ENCODE results near the gene FAM89A.
"Not testable (repeated sequence)": the region's sequence is repeated elsewhere in the genome, so short reads cannot be mapped to it uniquely, and the experiment has no call there.

Gene FAM89A

GRCh38 chr1:231048419-231048818, 8.4 kb upstream of the FAM89A start:
- H3K4me1 Mint-ChIP-seq: peaks cover 6 to 10% of the 10 kb centered on the region in 2 donors
- H3K27me3 Mint-ChIP-seq: peaks cover 11 to 31% of the 10 kb centered on the region in 2 donors
- DNase-seq; H3K9me3 Mint-ChIP-seq; H3K27ac Mint-ChIP-seq; H3K36me3 Mint-ChIP-seq; ATAC-seq (replicated peaks); H3K4me3 Mint-ChIP-seq: not testable (repeated sequence)

GRCh38 chr1:231047529-231047928, 7.5 kb upstream of the FAM89A start:
- peak overlapping the region; percentile 9 for H3K27ac Mint-ChIP-seq
- not testable (repeated sequence) for H3K4me1 Mint-ChIP-seq; H3K9me3 Mint-ChIP-seq; DNase-seq; ATAC-seq (replicated peaks); H3K36me3 Mint-ChIP-seq; H3K4me3 Mint-ChIP-seq
- H3K27me3 Mint-ChIP-seq: peaks cover 11 to 31% of the 10 kb centered on the region in 2 donors

GRCh38 chr1:231046730-231047395, 6.8 kb upstream of the FAM89A start:
- H3K4me3 Mint-ChIP-seq: no peak overlapping the region
- no peak for DNase-seq
- no peaks in the 10 kb centered on the region for H3K4me1 Mint-ChIP-seq
- H3K36me3 Mint-ChIP-seq: no peaks in the 10 kb centered on the region
- no peak for ATAC-seq (replicated peaks)
- H3K27me3 Mint-ChIP-seq: peaks cover 11 to 31% of the 10 kb centered on the region in 2 donors
- H3K27ac Mint-ChIP-seq: no peak overlapping the region
- peaks cover 5 to 7% of the 10 kb centered on the region in 2 donors for H3K9me3 Mint-ChIP-seq

- not testable (repeated sequence) for H3K4me1 Mint-ChIP-seq; H3K36me3 Mint-ChIP-seq; H3K9me3 Mint-ChIP-seq; DNase-seq; H3K4me3 Mint-ChIP-seq; ATAC-seq (replicated peaks); H3K27ac Mint-ChIP-seq
- peaks cover 11 to 35% of the 10 kb centered on the region in 2 donors for H3K27me3 Mint-ChIP-seq
Measured at GRCh38 chr1:231045921-231046729, 6.1 kb upstream of the FAM89A start.

- Mint-ChIP-seq H3K36me3 (no peaks in the 10 kb centered on the region), H3K4me3 (no peak overlapping the region), H3K9me3 (peaks cover 5 to 7% of the 10 kb centered on the region in 2 donors), H3K4me1 (peaks cover 0 to 3% of the 10 kb centered on the region in 2 donors), H3K27ac (no peak overlapping the region), H3K27me3 (peaks cover 11 to 35% of the 10 kb centered on the region in 2 donors)
- DNase-seq: no peak
- ATAC-seq (replicated peaks): no peak
Measured at GRCh38 chr1:231045286-231045685, 5.2 kb upstream of the FAM89A start.

GRCh38 chr1:231044588-231044987, 4.5 kb upstream of the FAM89A start:
- Mint-ChIP-seq H3K4me3 (no peak overlapping the region), H3K27ac (no peak overlapping the region), H3K36me3 (no peaks in the 10 kb centered on the region), H3K9me3 (peaks cover 5 to 7% of the 10 kb centered on the region in 2 donors), H3K4me1 (peaks cover 0 to 3% of the 10 kb centered on the region in 2 donors), H3K27me3 (peaks cover 11 to 35% of the 10 kb centered on the region in 2 donors)
- no peak for ATAC-seq (replicated peaks)
- no peak for DNase-seq

GRCh38 chr1:231041719-231042261, 1.7 kb upstream of the FAM89A start:
- Mint-ChIP-seq H3K27ac (no peak overlapping the region), H3K36me3 (peaks cover 1 to 6% of the 10 kb centered on the region in 2 donors), H3K27me3 (peaks cover 16 to 21% of the 10 kb centered on the region in 2 donors), H3K4me1 (peaks cover 8 to 16% of the 10 kb centered on the region in 2 donors), H3K9me3 (peaks cover 5 to 7% of the 10 kb centered on the region in 2 donors), H3K4me3 (peak overlapping the region in 1 of 2 donors; percentile 39)
- ATAC-seq (replicated peaks) (no peak), DNase-seq (no peak)

GRCh38 chr1:231040800-231041718, 1.0 kb upstream of the FAM89A start:
- Mint-ChIP-seq H3K27me3 (peaks cover 15 to 23% of the 10 kb centered on the region in 2 donors), H3K36me3 (peaks cover 1 to 6% of the 10 kb centered on the region in 2 donors), H3K9me3 (peaks cover 5 to 7% of the 10 kb centered on the region in 2 donors), H3K27ac (peak overlapping the region; percentile 2), H3K4me3 (peak overlapping the region; percentile 85 to 86), H3K4me1 (peaks cover 13 to 24% of the 10 kb centered on the region in 2 donors)
- ATAC-seq (replicated peaks) (no peak), DNase-seq (no peak)

- Mint-ChIP-seq H3K4me1 (peaks cover 13 to 28% of the 10 kb centered on the region in 2 donors), H3K36me3 (peaks cover 1 to 6% of the 10 kb centered on the region in 2 donors), H3K27ac (no peak overlapping the region), H3K27me3 (peaks cover 5 to 23% of the 10 kb centered on the region in 2 donors), H3K9me3 (no peaks in the 10 kb centered on the region), H3K4me3 (peak overlapping the region; percentile 76 to 81)
- DNase-seq (peak; percentile 20), ATAC-seq (replicated peaks) (peak; percentile 58 to 60)
Measured at GRCh38 chr1:231039161-231040018, 664 bp downstream of the FAM89A start.

- peaks cover 16 to 33% of the 10 kb centered on the region in 2 donors for H3K4me1 Mint-ChIP-seq
- no peak overlapping the region for H3K4me3 Mint-ChIP-seq
- ATAC-seq (replicated peaks) (no peak), DNase-seq (no peak)
- H3K27me3 Mint-ChIP-seq: peaks cover 7 to 29% of the 10 kb centered on the region in 2 donors
- H3K27ac Mint-ChIP-seq: no peak overlapping the region
- H3K36me3 Mint-ChIP-seq: peaks cover 4 to 6% of the 10 kb centered on the region in 2 donors
- H3K9me3 Mint-ChIP-seq: no peaks in the 10 kb centered on the region
Measured at GRCh38 chr1:231037585-231038517, 2.2 kb downstream of the FAM89A start.

GRCh38 chr1:231036416-231036815, 3.6 kb downstream of the FAM89A start:
- H3K27me3 Mint-ChIP-seq: peaks cover 8 to 33% of the 10 kb centered on the region in 2 donors
- H3K4me1 Mint-ChIP-seq: peaks cover 16 to 35% of the 10 kb centered on the region in 2 donors
- no peak overlapping the region for H3K4me3 Mint-ChIP-seq
- no peak overlapping the region for H3K27ac Mint-ChIP-seq
- no peak for DNase-seq
- H3K9me3 Mint-ChIP-seq: no peaks in the 10 kb centered on the region
- peaks cover 6 to 7% of the 10 kb centered on the region in 2 donors for H3K36me3 Mint-ChIP-seq
- ATAC-seq (replicated peaks): no peak

- no peaks in the 10 kb centered on the region for H3K9me3 Mint-ChIP-seq
- no peak overlapping the region for H3K27ac Mint-ChIP-seq
- no peak for DNase-seq
- H3K27me3 Mint-ChIP-seq: peaks cover 5 to 33% of the 10 kb centered on the region in 2 donors
- peaks cover 14 to 35% of the 10 kb centered on the region in 2 donors for H3K4me1 Mint-ChIP-seq
- peaks cover 6 to 7% of the 10 kb centered on the region in 2 donors for H3K36me3 Mint-ChIP-seq
- no peak overlapping the region for H3K4me3 Mint-ChIP-seq
- ATAC-seq (replicated peaks): no peak
Measured at GRCh38 chr1:231035799-231036198, 4.3 kb downstream of the FAM89A start.

All from stimulated activated naive B cell treated with anti-CD40 and anti-IgM and Interleukin-4, amounts not matched to agents 10 μg/mL and 1 μg/mL and 100 μg/mL, for 72 hours (primary cell).